WTC11 (cell line): Measurements from ENCODE around the gene L1TD1. TPM values are rescaled to one million over a fixed set of nuclear protein-coding genes. Genes with fewer than 3 reads are reported as not detected.

Experiments used
- ATAC-seq: fragments of 200-7000 bp; cut with Tn5 transposase; 2 replicates; pipeline ENCODE4 v1.10.0; 2021; ENCODE audit warnings: mild to moderate bottlenecking, moderate library complexity
- CTCF ChIA-PET: fragments of 300-600 bp; sonication (Branson Sonifier 250); formaldehyde crosslinking; loops from one replicate; lab custom pipeline; 2021; ENCODE audit warnings: antibody characterized with exemption; lab: Charles Lee
- POLR2A ChIA-PET: fragments of 350-600 bp; sonication (Branson Sonifier 250); formaldehyde crosslinking; loops from one replicate; lab custom pipeline; 2021; ENCODE audit warnings: antibody characterized with exemption; lab: Charles Lee
- DNase-seq: peaks from one replicate; pipeline ENCODE4 v3.0.0; 2021; ENCODE audit warnings: low spot score
- H3K27ac Mint-ChIP-seq: 2 replicates; pipeline ENCODE4 v1.8.0; 2021; ENCODE audit warnings: mixed read lengths
- H3K27me3 Mint-ChIP-seq: 2 replicates; pipeline ENCODE4 v1.8.0; 2021; ENCODE audit warnings: low read depth, mild to moderate bottlenecking, moderate library complexity, mixed read lengths
- H3K36me3 Mint-ChIP-seq: 2 replicates; pipeline ENCODE4 v1.8.0; 2021; ENCODE audit warnings: mixed read lengths
- H3K4me1 Mint-ChIP-seq: 2 replicates; pipeline ENCODE4 v1.8.0; 2022; ENCODE audit warnings: mixed read lengths
- H3K4me3 Mint-ChIP-seq: 2 replicates; pipeline ENCODE4 v1.8.0; 2021; ENCODE audit warnings: mild to moderate bottlenecking, moderate library complexity, mixed read lengths
- H3K9me3 Mint-ChIP-seq: 2 replicates; pipeline ENCODE4 v1.8.0; 2021; ENCODE audit warnings: mixed read lengths
- ATF1 ChIP-seq: sonication (generic); formaldehyde crosslinking; IDR thresholded peaks from 2 replicates; pipeline ENCODE4 v1.8.1; 2023; ENCODE audit warnings: mild to moderate bottlenecking, moderate library complexity, missing genetic modification reagents
- CREB1 ChIP-seq: sonication (generic); formaldehyde crosslinking; IDR thresholded peaks from 2 replicates; pipeline ENCODE4 v1.8.0; 2023; ENCODE audit warnings: mild to moderate bottlenecking, missing genetic modification reagents
- ERG ChIP-seq: fragments of 250-450 bp; sonication (Bioruptor Pico); IDR thresholded peaks from 2 replicates; pipeline ENCODE4 v1.8.0; 2021; ENCODE audit warnings: mild to moderate bottlenecking
- ESRRA ChIP-seq: sonication (generic); formaldehyde crosslinking; IDR thresholded peaks from 2 replicates; pipeline ENCODE4 v1.8.1; 2022; ENCODE audit warnings: mild to moderate bottlenecking, missing genetic modification reagents, borderline replicate concordance
- FOXK1 ChIP-seq: sonication (generic); formaldehyde crosslinking; IDR thresholded peaks from 2 replicates; pipeline ENCODE4 v1.8.0; 2022; ENCODE audit warnings: mild to moderate bottlenecking, moderate library complexity, missing genetic modification reagents
- FOXP1 ChIP-seq: sonication (generic); formaldehyde crosslinking; IDR thresholded peaks from 2 replicates; pipeline ENCODE4 v1.8.0; 2022; ENCODE audit warnings: missing genetic modification reagents, mild to moderate bottlenecking, moderate library complexity, borderline replicate concordance
- GRHL2 ChIP-seq: fragments of 250-450 bp; sonication (Bioruptor Pico); IDR thresholded peaks from 2 replicates; pipeline ENCODE4 v1.8.0; 2022; ENCODE audit warnings: mild to moderate bottlenecking, moderate library complexity; ENCODE audit not compliant: insufficient replicate concordance, severe bottlenecking
- HMGA2 ChIP-seq: fragments of 250-450 bp; sonication (Bioruptor Pico); IDR thresholded peaks from 2 replicates; pipeline ENCODE4 v1.4.0; 2021; ENCODE audit warnings: mild to moderate bottlenecking, moderate library complexity
- MAX ChIP-seq: sonication (generic); formaldehyde crosslinking; IDR thresholded peaks from 2 replicates; pipeline ENCODE4 v1.8.0; 2022; ENCODE audit warnings: mild to moderate bottlenecking, missing genetic modification reagents
- MLX ChIP-seq: sonication (generic); formaldehyde crosslinking; IDR thresholded peaks from 2 replicates; pipeline ENCODE4 v1.8.1; 2023; ENCODE audit warnings: mild to moderate bottlenecking, missing genetic modification reagents, moderate library complexity
- MYBL2 ChIP-seq: sonication (generic); formaldehyde crosslinking; IDR thresholded peaks from 2 replicates; pipeline ENCODE4 v1.8.1; 2023; ENCODE audit warnings: mild to moderate bottlenecking, moderate library complexity, missing genetic modification reagents
- SMAD3 ChIP-seq: sonication (generic); formaldehyde crosslinking; IDR thresholded peaks from 2 replicates; pipeline ENCODE4 v1.8.0; 2022; ENCODE audit warnings: missing genetic modification reagents, mild to moderate bottlenecking, borderline replicate concordance
- SOX15 ChIP-seq: fragments of 250-450 bp; sonication (Bioruptor Pico); IDR thresholded peaks from 2 replicates; pipeline ENCODE4 v1.9.0; 2021; ENCODE audit warnings: mild to moderate bottlenecking
- TP53 ChIP-seq: sonication (generic); formaldehyde crosslinking; IDR thresholded peaks from 2 replicates; pipeline ENCODE4 v1.8.1; 2023; ENCODE audit warnings: mild to moderate bottlenecking, missing genetic modification reagents
- ZBTB21 ChIP-seq: sonication (generic); formaldehyde crosslinking; IDR thresholded peaks from 2 replicates; pipeline ENCODE4 v1.8.1; 2023; ENCODE audit warnings: mild to moderate bottlenecking, missing genetic modification reagents, borderline replicate concordance
- ZNF121 ChIP-seq: sonication (generic); formaldehyde crosslinking; IDR thresholded peaks from 2 replicates; pipeline ENCODE4 v1.8.0; 2023; ENCODE audit warnings: missing genetic modification reagents
- ZNF396 ChIP-seq: fragments of 250-450 bp; sonication (Bioruptor Pico); IDR thresholded peaks from 2 replicates; pipeline ENCODE4 v1.8.0; 2021; ENCODE audit warnings: mild to moderate bottlenecking, moderate library complexity, borderline replicate concordance
- ZNF416 ChIP-seq: fragments of 250-450 bp; sonication (Bioruptor Pico); IDR thresholded peaks from 2 replicates; pipeline ENCODE4 v1.9.0; 2021; ENCODE audit warnings: mild to moderate bottlenecking, inconsistent platforms
- ZNF423 ChIP-seq: fragments of 250-450 bp; sonication (Bioruptor Pico); IDR thresholded peaks from 2 replicates; pipeline ENCODE4 v2.1.2; 2022; ENCODE audit warnings: mild to moderate bottlenecking, moderate library complexity
- total RNA-seq: library from RNA; stranded (reverse); gene quantifications from 3 replicates; pipeline ENCODE4 v1.2.3, GENCODE V29; 2021
- TF ChIP-seq, protein P1 (sequence below): fragments of 250-450 bp; sonication (Bioruptor Pico); IDR thresholded peaks from 2 replicates; pipeline ENCODE4 v1.9.0; 2021; ENCODE audit warnings: moderate library complexity, mild to moderate bottlenecking, inconsistent platforms, borderline replicate concordance
- TF ChIP-seq, protein P2 (sequence below): sonication (generic); formaldehyde crosslinking; IDR thresholded peaks from 2 replicates; pipeline ENCODE4 v1.8.1; 2023; ENCODE audit warnings: mild to moderate bottlenecking, missing genetic modification reagents
- TF ChIP-seq, protein P3 (sequence below): sonication (generic); formaldehyde crosslinking; IDR thresholded peaks from 2 replicates; pipeline ENCODE4 v1.8.0; 2023; ENCODE audit warnings: missing genetic modification reagents, mild to moderate bottlenecking, borderline replicate concordance

Gene L1TD1
- total RNA-seq, 1 experiment from 2014 or later: 319 TPM

DNA sequence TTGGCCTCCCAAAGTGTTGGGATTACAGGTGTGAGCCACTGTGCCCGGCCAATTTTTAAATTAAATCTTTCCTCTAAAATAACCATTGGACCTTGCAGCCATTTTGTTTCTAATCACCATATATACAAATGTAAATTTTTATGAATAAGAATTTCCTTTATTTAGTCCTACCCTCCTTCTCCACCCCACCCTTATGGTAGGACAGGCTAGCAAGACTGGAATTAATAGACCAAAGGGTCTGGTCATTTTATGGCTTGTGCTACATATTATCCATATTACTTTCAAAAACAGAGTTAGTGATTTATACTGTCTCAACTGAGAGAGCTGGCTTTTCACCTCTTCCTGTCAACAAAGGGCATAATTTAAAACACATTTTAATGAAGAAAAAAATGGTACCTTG is 26.5 kb downstream of the L1TD1 start (continued):
- no peak for TF ChIP-seq ERG (CRISPR knock-in tag)
- TF ChIP-seq ZNF416 (CRISPR knock-in tag): no peak
- no peak for TF ChIP-seq ZNF121 (CRISPR knock-in tag)
- TF ChIP-seq, all 79 proteins: peak for 0

GRCh38 chr1:62222321-62222720 is 27.7 kb downstream of the L1TD1 start:
- Mint-ChIP-seq H3K27me3 (no peaks in the 10 kb centered on the region), H3K27ac (peak overlapping the region; percentile 63; the same call in 1 of the 2 replicates), H3K36me3 (peaks cover 53% of the 10 kb centered on the region), H3K9me3 (no peaks in the 10 kb centered on the region), H3K4me1 (0 out of 2 replicates have a peak, but pooled peaks cover 2% of the 10 kb centered on the region), H3K4me3 (no peak overlapping the region)
- ATAC-seq (no peak), DNase-seq (no peak)
- TF ChIP-seq ATF1 (CRISPR knock-in tag) (no peak), FOXK1 (CRISPR knock-in tag) (no peak), HMGA2 (CRISPR knock-in tag) (no peak), TP53 (no peak), GRHL2 (CRISPR knock-in tag) (no peak), ZNF396 (CRISPR knock-in tag) (no peak), SOX15 (CRISPR knock-in tag) (no peak), MAX (CRISPR knock-in tag) (no peak), CREB1 (no peak), FOXP1 (no peak)
- TF ChIP-seq, protein P1, sequence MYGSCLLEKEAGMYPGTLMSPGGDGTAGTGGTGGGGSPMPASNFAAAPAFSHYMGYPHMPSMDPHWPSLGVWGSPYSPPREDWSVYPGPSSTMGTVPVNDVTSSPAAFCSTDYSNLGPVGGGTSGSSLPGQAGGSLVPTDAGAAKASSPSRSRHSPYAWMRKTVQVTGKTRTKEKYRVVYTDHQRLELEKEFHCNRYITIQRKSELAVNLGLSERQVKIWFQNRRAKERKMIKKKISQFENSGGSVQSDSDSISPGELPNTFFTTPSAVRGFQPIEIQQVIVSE: no peak
- TF ChIP-seq, protein P2, sequence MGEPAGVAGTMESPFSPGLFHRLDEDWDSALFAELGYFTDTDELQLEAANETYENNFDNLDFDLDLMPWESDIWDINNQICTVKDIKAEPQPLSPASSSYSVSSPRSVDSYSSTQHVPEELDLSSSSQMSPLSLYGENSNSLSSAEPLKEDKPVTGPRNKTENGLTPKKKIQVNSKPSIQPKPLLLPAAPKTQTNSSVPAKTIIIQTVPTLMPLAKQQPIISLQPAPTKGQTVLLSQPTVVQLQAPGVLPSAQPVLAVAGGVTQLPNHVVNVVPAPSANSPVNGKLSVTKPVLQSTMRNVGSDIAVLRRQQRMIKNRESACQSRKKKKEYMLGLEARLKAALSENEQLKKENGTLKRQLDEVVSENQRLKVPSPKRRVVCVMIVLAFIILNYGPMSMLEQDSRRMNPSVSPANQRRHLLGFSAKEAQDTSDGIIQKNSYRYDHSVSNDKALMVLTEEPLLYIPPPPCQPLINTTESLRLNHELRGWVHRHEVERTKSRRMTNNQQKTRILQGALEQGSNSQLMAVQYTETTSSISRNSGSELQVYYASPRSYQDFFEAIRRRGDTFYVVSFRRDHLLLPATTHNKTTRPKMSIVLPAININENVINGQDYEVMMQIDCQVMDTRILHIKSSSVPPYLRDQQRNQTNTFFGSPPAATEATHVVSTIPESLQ: no peak
- TF ChIP-seq, protein P3, sequence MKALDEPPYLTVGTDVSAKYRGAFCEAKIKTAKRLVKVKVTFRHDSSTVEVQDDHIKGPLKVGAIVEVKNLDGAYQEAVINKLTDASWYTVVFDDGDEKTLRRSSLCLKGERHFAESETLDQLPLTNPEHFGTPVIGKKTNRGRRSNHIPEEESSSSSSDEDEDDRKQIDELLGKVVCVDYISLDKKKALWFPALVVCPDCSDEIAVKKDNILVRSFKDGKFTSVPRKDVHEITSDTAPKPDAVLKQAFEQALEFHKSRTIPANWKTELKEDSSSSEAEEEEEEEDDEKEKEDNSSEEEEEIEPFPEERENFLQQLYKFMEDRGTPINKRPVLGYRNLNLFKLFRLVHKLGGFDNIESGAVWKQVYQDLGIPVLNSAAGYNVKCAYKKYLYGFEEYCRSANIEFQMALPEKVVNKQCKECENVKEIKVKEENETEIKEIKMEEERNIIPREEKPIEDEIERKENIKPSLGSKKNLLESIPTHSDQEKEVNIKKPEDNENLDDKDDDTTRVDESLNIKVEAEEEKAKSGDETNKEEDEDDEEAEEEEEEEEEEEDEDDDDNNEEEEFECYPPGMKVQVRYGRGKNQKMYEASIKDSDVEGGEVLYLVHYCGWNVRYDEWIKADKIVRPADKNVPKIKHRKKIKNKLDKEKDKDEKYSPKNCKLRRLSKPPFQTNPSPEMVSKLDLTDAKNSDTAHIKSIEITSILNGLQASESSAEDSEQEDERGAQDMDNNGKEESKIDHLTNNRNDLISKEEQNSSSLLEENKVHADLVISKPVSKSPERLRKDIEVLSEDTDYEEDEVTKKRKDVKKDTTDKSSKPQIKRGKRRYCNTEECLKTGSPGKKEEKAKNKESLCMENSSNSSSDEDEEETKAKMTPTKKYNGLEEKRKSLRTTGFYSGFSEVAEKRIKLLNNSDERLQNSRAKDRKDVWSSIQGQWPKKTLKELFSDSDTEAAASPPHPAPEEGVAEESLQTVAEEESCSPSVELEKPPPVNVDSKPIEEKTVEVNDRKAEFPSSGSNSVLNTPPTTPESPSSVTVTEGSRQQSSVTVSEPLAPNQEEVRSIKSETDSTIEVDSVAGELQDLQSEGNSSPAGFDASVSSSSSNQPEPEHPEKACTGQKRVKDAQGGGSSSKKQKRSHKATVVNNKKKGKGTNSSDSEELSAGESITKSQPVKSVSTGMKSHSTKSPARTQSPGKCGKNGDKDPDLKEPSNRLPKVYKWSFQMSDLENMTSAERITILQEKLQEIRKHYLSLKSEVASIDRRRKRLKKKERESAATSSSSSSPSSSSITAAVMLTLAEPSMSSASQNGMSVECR (CRISPR knock-in tag): no peak
- ChIA-PET CTCF (interaction anchor here (1.4 to 1.5 kb wide), 2 partner anchors 46 to 47 kb away, joined by 3 to 5 read pairs; no protein-coding TSS in a partner anchor), POLR2A (no interaction called here)

DNA sequence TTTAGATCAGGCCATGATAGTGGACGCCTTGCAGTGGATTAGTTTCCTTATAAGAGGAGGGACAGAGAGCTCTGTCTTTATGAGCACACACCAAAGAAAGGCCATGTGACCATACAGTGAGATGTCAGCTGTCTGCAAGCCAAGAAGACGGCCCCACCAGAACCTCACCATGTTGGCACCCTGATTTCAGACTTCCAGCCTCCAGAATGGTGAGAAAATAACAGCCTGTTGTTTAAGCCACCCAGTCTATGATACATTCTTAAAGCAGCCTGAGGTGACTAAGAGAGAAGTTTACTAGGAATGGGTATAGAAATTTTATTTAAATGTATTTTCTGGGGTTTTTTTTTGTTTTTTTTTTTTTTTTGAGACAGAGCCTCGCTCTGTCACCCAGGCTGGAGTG is 29.5 kb downstream of the L1TD1 start:
- H3K4me3 Mint-ChIP-seq: no peak overlapping the region
- H3K4me1 Mint-ChIP-seq: peaks cover 19% of the 10 kb centered on the region
- ChIA-PET CTCF (interaction anchor here (1.1 kb wide), 1 partner anchor 48 kb away, joined by 3 read pairs; no protein-coding TSS in a partner anchor), POLR2A (interaction anchor here (0.7 kb wide), 1 partner anchor 56 kb away, joined by 5 read pairs; no protein-coding TSS in a partner anchor)
- H3K9me3 Mint-ChIP-seq: no peaks in the 10 kb centered on the region
- no peak overlapping the region for H3K27ac Mint-ChIP-seq
- TF ChIP-seq MAX (CRISPR knock-in tag) (no peak), SMAD3 (CRISPR knock-in tag) (no peak), ZNF396 (CRISPR knock-in tag) (no peak), ZBTB21 (CRISPR knock-in tag) (no peak), ZNF423 (CRISPR knock-in tag) (no peak), MLX (CRISPR knock-in tag) (no peak), MYBL2 (CRISPR knock-in tag) (no peak), ESRRA (CRISPR knock-in tag) (no peak)
- TF ChIP-seq, all 79 proteins: peak for 0
- peaks cover 44% of the 10 kb centered on the region for H3K36me3 Mint-ChIP-seq
- DNase-seq (no peak), ATAC-seq (no peak)
- H3K27me3 Mint-ChIP-seq: no peaks in the 10 kb centered on the region
